Fibroblast of lung (primary cell): ENCODE results near the gene ANKRD45.

ENCODE experiments used
- EZH2 ChIP-seq: IDR thresholded peaks from 2 replicates; pipeline ENCODE4 v1.5.1; 2012; ENCODE audit warnings: low read length, control low read depth, mild to moderate bottlenecking; ENCODE audit errors: missing control alignments
- TF ChIP-seq, protein P1 (sequence below), 2 donors: IDR thresholded peaks in 1 of 2; conservative IDR thresholded peaks in 1 of 2; 1 replicate in 1 of 2; 2 replicates in 1 of 2; pipeline ENCODE4 v1.5.1; 2011 to 2012; ENCODE audit warnings: low read length in 2 of 2, control low read depth in 1 of 2, inconsistent platforms in 1 of 2, low read depth in 1 of 2, mild to moderate bottlenecking in 1 of 2

DNA sequence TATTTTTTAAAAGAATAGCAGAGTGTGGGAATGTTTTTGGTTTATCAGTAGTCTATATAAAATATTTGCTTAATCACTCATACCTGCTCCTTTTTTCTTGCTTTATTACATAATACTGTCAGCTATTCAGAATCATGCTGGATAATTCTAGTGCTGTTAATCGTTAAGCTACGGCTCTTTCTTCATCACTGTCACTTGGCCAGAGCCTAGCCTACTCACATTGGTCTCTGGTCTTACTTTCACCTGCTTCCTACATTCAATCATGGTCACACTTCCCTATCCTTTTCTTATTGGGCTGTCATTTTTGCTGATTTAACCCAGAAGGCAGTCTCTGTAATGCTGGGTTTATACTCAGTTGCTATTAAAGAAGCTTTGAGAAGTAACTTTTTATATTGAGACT lies 47.6 kb upstream of the ANKRD45 start:
- TF ChIP-seq, protein P1, sequence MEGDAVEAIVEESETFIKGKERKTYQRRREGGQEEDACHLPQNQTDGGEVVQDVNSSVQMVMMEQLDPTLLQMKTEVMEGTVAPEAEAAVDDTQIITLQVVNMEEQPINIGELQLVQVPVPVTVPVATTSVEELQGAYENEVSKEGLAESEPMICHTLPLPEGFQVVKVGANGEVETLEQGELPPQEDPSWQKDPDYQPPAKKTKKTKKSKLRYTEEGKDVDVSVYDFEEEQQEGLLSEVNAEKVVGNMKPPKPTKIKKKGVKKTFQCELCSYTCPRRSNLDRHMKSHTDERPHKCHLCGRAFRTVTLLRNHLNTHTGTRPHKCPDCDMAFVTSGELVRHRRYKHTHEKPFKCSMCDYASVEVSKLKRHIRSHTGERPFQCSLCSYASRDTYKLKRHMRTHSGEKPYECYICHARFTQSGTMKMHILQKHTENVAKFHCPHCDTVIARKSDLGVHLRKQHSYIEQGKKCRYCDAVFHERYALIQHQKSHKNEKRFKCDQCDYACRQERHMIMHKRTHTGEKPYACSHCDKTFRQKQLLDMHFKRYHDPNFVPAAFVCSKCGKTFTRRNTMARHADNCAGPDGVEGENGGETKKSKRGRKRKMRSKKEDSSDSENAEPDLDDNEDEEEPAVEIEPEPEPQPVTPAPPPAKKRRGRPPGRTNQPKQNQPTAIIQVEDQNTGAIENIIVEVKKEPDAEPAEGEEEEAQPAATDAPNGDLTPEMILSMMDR (conservative IDR thresholded peaks at IDR 0.05 in 1 of 2, IDR thresholded peaks at IDR 0.05 in 1 of 2; ENCODE audit: low read depth in 1 of 2, low read length in 2 of 2) = no peak
- no peak for TF ChIP-seq EZH2
